ENCODE results near the gene FITM1.

The FITM1 gene

DNA sequence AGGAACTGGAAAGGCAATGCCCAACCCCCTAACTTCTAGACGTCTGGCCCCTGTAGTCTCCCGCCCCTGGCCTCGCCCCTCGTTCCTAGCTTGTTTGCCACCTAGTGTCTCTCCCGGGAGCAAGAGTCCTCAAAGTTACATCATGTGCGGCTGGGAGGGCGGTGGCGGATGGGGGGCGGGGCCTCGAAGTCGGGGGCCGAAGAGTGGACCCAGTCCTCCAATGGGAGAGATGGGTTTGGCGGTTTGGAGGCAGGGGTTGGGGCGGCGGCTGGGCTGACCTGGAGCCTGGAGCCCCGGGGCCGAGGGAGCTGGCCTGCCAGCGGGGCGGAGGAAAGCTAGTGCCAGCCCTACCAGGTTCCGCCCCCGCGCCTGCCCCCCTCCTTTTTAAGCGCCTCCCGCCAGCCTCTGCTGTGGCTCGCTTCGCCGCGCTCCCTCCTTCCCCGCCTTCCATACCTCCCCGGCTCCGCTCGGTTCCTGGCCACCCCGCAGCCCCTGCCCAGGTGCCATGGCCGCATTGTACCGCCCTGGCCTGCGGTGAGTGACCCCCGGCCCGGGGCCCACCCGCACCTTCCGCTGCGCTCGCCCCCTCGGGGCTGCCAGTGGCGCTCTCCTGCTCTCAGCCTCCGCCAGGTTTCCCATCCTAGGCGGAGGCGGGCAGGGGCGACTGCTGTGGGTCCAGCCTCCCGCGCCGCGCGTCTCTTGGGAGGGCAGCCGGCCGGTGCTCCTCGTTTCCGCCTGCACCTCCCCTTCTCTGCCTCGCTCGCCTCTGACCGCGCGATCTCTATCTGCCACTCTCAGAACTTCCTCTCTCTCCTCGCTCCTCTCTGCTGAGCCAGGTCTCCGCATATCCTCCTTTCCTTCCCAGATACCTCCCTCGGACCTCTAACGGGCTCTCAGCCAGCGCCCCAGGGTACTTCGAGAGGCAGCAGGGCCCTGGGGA, 36.3 kb upstream of the FITM1 start, which contains the start of gene PCK2:
TSS of gene PCK2 (plus strand) at position 411 of the 940 bp plus-strand sequence. CDS start at position 506, 95 bp downstream.
- TF ChIP-seq CTCF (IDR thresholded peaks at IDR 0.05; ENCODE audit: extremely low read depth, missing control alignments): no peak
- peak; percentile 91 for DNase-seq (ENCODE audit: low spot score)

- TF ChIP-seq CTCF (IDR thresholded peaks at IDR 0.05; ENCODE audit: extremely low read depth, missing control alignments): no peak
- DNase-seq (ENCODE audit: low spot score): no peak
Observed at GRCh38 chr14:24094841-24095270, 35.6 kb upstream of the FITM1 start.

GRCh38 chr14:24095271-24096068, 35.0 kb upstream of the FITM1 start:
- peak; percentile 96 for DNase-seq (ENCODE audit: low spot score)
- no peak for TF ChIP-seq CTCF (IDR thresholded peaks at IDR 0.05; ENCODE audit: extremely low read depth, missing control alignments)

DNA sequence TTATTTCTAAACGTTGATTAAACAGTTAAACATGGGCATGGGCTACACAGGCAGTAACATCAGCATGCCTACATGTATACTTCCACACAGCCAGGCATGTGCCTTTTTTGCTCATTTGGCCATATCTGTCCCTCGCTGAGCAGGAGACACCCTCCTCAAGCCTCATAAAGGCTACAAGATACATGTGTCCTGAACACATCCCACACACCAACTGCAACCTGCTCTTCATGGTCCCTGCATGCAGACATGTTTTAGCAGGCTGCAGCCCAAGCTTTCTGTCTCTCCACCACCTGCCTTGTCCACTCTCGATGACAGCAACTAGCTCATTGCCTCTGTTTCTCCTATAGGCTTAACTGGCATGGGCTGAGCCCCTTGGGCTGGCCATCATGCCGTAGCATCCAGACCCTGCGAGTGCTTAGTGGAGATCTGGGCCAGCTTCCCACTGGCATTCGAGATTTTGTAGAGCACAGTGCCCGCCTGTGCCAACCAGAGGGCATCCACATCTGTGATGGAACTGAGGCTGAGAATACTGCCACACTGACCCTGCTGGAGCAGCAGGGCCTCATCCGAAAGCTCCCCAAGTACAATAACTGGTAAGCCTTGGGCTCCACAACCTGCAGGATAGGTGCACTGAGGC, 33.8 kb upstream of the FITM1 start:
- DNase-seq (ENCODE audit: low spot score): no peak
- no peak for TF ChIP-seq CTCF (IDR thresholded peaks at IDR 0.05; ENCODE audit: extremely low read depth, missing control alignments)

DNA sequence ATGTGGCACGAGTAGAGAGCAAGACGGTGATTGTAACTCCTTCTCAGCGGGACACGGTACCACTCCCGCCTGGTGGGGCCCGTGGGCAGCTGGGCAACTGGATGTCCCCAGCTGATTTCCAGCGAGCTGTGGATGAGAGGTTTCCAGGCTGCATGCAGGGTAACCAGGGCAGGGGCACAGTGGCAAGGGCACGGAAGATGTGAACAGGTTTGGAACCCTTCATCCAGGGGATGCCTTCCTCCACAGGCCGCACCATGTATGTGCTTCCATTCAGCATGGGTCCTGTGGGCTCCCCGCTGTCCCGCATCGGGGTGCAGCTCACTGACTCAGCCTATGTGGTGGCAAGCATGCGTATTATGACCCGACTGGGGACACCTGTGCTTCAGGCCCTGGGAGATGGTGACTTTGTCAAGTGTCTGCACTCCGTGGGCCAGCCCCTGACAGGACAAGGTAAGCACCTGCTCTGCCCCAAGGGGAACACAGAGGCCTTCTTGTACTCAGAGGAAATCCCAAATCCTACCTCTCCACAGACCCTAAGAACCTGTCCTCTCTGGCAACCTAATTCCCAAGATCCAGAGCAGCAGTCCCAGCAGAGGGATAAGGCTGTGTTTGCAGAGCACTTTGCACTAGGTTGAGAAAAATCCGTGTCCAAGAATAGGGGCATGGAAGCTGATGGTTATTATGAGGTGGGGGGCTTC, 32.1 kb upstream of the FITM1 start:
- no peak for TF ChIP-seq CTCF (IDR thresholded peaks at IDR 0.05; ENCODE audit: extremely low read depth, missing control alignments)

GRCh38 chr14:24098927-24099813, 31.3 kb upstream of the FITM1 start:
- no peak for DNase-seq (ENCODE audit: low spot score)
- no peak for TF ChIP-seq CTCF (IDR thresholded peaks at IDR 0.05; ENCODE audit: extremely low read depth, missing control alignments)

More for the DNA sequence above, 32.1 kb upstream of the FITM1 start:
- DNase-seq (ENCODE audit: low spot score): no peak
